Medulla oblongata (tissue), 1 donor: Measurements from ENCODE around the gene RNF169.
"Not testable (repeated sequence)": the region's sequence is repeated elsewhere in the genome, so short reads cannot be mapped to it uniquely, and the experiment has no call there.

Source experiments
- DNase-seq: peaks from one replicate; pipeline ENCODE4 v3.0.0-alpha.2; 2015; ENCODE audit errors: extremely low spot score

The RNF169 gene

DNA sequence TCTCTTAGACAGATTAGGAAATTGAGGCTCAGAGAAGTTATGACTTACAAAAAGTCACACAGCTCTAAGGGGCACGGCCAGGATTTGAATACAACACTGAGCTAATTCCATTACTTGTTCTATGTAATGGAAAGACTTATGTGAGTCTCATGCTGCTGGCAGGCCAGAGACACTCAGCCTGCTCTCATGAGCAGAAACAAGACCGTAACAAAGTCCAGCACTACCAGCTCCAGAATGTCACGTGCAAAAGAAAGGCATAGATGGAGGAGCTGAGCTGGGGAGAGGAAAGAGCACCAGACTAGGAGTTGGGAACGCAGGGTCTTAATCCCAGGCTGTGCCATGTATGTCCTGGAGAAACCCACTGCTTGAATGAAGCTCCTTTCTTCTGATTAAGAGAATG is 19.3 kb upstream of the RNF169 start:
- no peak for DNase-seq

DNA sequence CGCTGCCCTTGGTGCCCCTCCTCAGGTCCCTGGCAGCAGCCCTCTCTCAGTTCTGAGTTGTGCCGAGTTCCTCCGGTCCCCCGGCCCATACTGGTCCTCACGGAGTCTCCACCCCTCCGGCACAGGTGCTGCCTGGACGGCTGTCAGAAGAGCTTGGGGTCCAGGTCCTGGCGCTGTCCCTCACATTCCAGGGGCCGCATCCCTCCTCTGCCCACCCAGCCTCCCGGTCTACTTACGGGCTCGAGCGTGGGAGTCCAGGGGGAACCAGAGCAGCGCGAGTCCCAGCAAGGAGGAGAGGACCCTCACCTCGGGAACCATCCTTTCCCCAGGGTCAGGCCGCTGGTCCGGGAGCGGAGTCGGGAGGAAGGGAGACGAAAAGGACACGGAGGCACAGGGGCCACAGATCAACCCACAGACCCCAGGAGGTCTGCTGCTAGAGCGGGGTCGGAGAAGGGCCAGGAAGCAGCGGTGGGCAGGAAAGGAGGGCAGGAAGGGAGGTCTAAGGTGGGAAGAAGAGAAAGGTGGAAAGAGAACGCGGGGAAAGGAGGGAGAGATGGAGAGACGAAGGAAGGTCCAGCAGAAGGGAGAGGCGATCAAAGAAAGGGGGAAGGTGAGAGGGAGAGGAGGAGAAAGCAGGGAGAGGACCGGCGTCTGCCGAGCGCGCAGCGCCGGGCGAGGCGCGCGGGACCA is 17.9 kb upstream of the RNF169 start:
- DNase-seq, result no peak

DNA sequence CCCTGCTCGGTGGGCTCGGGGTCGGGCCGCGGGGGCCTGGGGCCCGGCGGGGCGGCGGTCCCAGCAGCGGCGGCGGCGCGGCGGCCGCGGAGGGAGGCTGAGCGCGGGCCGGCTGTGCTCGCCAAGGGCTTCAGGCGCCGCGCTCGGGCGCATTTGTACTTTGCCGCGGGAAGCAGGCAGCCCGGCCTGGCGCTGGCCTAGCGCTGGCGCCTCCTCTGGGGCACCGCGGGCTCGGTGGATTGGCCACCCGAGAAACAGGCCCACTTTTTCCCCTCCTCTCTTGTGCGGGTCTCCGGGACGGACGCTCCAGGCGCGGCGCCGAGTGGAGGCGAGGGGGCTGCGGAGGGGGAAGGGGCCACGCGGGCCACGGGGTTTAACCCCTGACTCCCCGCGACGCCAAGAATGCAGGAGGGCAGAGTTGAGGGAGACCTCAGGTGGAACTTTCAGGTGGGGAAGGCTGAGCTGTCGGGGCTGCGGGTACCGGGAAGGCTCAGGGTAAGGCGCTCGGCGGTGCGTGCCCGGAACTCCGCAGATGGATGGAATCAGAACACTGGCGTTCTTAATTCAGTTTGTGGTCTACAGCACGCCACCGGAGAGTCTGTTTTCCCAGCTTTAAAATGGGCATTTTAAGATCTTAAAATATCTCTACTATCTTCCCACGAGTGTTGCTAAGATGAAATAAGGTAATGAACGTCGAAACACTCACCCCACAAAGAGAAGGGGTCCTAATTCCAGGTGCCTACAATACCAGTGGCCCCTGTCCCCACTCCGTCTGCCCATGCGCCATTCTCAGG is 17.2 kb upstream of the RNF169 start, which contains the start of gene CHRDL2:
Gene CHRDL2, minus strand, starts transcription at position 126 of the 794 bp plus-strand sequence. CDS start 538 bp downstream, outside the sequence.
- DNase-seq, result no peak

DNA sequence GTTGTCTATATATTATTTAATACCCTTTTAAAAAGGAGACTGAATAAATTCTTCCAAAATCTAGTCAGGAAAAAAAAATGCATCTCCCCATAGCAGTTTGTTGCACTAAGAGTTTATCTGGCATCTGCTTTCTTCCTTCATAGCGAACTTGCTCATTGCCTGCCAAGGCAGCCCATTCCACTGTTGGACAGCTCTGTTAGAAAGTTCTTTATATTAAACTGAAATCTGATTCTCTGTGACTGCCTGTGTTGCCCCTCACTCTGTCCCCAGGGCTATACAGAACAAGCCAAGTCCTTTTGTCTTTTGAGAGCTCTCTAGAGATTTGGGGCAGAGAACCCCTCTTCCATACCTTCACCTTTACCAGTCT is 14.1 kb upstream of the RNF169 start:
- no peak for DNase-seq

DNA sequence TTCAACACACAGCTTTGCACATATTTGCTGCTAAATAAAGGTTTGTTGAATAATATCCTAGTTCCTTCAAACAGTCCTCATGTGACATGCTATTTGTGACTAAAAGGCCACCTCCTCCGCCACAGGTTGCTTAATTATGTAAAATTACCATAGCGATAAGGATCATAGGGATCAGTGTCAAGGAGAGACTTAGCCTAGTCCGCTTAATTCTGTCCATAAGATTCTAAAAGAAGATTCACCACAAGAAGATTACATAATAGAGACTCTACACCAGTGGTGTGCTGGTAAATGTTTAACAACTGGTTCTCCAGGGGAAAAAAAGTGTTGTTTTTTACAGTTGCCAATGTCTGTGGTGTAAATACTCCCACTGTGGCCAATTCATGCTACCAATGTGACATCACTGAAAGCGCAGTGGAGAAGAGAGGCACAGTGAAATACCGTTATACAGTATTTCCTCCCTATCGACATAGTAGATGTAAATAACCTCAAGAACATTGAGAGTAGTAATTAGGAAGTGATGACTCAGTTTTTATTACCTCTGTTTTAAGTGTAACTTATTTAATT is 13.2 kb upstream of the RNF169 start:
- DNase-seq, result no peak

DNA sequence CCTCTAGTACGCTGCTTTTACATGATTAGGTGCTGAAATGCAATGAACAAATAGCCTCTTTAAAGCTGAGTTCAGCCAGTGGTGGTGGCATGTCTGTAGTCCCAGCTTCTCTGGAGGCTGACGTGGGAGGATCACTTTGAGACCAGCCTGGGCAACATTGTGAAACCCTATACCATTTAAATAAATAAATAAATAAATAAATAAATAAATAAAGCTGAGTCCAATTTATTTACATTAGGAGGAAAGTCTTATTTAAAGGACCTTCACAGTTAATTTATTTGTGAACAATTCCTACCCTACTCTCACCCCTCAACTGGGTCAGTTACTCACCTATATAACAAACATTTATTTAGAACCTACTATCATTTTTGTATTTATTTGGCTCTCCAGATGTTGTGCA is 12.6 kb upstream of the RNF169 start:
- no peak for DNase-seq

DNA sequence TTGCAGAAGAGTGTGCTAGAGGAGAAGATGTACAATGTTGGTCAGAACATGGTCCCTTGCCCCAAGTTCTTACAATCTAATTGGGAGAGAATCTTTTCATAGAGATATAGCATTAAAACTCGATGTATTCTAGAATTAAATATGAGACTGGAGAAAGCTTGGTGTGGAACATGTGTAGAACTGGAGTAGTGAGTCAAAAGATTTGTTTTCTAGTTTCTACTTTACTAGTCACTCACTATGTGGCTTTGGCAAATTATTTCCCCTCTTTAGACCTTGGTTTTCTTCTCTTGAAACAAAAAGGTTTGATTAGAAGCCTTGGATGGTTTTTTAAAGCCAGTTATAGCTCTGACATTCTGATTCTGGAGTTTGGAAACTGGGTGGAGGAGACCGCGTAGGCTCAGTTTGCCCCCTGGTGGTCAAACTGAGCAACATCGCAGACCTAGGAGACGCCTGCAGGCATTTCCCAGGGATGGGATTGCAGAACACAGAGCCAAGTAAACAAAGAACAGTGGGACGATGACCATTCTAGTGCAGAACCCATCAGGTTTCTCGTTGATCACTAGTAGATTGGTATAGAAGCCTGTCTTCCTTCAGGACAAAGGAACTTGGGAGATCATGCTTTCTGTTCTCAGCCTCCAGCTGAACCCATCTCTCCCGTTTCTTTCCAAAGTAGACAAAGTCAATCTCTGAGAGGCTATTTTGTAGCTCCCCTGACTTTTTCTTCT is 8.9 kb upstream of the RNF169 start:
- peak; percentile 76 for DNase-seq

DNA sequence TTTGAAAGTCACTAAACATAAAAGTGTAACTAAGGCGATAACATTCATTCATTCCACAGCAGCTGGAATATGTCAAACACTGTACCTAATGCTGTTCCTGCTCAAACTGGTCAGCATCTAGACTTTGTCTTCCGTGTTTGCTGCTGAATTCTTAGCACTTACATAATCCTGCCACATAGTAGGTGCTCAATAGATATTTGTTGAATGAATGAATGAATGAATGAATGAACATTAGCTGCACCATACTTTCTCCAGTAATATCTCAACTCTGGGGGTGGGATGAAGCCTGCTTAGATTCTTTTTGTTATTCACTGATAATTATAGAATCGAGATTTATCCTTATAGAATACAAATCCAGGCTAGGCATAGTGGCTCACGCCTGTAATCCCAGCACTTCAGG is 6.6 kb upstream of the RNF169 start:
- no peak for DNase-seq

DNA sequence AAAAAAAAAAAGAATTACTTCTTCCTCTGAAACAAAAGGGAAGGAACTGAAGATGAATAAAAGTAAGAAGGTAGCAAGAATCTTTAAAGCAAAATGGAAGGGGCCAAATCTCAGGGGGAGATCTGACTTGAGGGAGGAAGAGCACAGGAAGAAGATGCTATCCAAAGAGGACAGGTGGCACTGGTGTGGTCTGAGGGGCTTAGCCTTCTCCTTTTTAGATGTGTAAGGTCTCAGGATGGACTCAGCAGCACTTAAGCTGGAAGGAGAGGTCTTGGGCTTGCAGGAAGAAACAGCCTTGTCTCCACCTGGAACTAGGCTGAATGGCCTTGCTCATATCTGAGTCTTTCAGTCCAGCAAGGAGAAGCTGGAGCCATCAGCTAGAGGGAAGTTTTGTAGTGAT is 5.0 kb upstream of the RNF169 start:
- DNase-seq, result no peak

DNA sequence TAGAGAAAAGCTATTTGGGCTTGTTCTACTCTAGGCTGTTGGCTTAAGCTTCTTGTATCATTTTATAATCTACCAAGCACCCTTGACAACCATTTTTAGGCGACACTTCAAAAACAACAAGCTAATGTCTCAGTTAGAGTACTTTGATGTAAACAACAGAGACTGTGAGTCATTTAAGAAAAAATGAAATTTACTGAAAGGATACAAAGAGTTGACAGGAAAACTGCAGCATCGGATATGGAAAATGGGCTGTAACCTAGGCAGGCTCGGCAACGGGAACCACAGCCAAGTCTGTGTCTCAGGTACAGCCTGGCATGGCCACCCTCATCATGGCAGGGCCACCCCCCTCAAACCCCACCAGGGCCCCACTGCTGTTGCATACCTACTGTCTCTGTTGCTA is 4.4 kb upstream of the RNF169 start:
- no peak for DNase-seq

DNA sequence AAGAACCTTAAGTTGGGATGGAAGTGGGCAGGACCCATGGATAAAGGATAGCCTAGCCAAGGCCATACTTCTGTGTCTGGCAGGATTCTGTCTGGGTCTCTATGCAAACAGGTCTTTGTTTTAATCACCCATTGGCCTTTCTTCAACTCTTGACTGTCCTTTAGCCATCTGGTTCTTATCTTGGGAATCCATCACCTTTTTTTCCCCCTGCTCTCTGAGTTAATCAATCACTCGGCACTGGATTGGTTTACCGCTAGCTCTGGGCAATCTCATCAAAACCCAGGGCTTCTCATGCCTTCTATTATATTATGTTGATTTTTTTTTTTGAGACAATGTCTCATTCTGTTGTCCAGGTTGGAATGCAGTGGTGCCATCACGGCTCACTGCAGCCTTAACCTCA is 1.8 kb upstream of the RNF169 start:
- no peak for DNase-seq

DNA sequence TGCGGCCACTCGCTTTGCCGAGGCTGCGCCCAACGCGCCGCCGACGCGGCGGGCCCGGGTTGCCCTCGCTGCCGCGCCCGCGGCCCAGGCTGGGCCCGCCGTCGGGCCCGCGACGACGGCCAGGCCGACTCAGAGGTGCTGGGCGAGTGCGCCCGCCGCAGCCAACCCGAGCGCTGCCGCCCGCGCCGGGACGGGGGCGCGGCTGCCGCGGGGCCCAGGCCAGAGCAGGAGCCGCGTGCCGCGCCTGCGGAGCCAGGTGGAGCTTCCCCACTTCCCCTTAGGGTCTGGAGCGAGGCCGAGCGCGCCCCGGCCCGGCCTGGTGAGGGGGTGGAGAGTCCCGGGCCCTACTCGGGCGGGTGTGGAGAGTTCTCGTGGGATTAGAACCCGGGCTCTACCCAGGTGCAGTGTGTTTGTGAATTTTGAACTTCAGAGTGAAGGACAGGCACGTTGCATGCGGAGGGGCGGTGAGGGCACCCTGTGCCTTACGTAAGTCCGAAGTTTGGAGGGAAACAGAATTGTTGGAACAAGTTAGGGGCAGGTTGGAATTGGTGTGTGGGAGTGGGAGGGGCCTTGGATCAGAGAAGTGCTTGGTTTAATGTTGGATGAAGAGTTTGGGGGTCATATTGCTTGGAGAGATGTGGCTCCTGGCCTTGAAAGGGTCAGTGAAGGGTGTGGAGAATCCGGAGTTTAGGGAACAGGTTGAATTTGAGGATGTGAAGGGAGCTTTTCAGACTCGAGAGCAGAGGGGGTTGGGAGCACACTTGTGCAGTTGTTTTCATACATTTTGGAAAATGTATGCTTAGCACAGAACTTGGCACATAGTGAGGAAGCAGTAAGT is 697 bp downstream of the RNF169 start:
- peak; percentile 51 for DNase-seq

DNA sequence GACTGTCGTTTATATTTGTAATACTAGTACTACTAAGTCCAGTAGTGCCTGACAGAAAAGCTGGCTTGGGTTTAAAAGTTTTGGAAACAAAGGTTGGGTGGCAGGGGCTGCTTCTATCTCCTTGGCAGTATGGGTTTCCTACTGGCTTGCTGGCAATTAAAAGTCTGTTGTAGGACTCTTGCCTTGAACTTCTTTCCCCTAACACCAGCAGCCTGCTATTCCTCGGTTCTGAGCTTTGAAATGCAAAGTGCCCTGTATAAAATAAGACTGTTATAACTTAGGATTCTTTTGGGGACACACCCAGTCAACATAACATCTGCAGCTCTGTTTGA is 1.3 kb downstream of the RNF169 start:
- DNase-seq, result peak; percentile 31

DNA sequence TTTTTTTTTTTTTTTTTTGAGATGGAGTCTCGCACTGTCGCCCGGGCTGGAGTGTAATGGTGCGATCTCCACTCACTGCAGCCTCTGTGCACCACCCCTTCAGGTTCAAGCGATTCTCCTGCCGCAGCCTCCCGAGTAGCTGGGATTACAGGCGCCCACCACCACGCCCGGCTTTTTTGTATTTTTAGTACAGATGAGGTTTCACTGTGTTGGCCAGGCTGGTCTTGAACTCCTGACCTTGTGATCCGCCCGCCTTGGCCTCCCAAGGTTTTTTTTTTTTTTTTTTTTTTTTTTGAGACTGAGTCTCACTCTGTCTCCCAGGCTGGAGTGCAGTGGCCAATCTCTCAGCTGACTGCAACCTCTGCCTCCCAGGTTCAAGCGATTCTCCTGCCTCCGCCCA is 1.9 kb downstream of the RNF169 start:
- DNase-seq, result not testable (repeated sequence)

DNA sequence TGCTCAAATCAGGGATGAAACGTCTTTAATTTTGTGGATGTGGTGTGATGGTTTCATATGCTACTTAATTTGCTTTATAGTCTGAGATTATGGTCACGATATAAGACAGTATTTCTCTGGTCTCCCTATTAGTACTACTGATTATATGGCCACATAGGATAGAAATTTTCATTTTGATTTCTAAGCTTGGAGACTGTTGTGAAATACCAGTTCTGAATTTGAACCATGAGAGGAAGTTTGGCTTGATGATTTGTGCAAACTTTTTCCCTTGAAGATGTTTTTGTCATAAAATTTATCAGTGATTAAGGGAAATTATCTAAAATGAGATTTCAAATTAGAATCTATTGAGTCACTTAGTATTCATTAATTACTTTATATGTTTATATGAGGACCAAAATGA is 2.7 kb downstream of the RNF169 start:
- DNase-seq, result no peak

DNA sequence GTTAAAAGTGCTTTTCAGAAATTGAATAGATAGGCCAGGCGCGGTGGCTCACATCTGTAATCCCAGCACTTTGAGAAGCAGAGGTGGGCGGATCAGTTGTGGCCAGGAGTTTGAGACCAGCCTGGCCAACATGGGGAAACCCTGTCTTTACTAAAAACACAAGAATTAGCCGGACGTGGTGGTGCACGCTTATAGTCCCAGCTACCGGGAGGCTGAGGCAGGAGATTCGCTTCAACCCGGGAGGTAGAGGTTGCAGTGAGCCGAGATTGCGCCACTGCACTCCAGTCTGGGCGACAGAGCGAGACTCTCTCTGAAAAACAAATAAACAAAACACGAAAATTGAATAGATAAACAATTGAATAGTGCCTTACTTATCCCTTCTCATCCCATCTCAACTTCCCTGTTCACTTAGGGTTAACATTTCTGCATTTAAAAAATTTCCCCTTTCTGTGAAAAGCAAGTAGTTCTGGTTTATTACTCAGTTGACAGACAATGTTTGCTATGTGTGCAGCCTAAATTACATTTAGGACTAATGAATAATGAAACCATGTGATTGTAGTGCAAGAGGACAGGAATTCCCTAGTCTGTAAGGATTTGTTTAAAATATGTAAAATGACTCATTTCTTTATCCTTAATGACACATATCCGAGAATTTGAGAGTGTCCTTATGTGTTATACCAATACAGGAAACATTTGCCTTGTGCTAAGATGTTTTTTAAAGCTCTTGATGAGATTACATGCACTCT is 6.0 kb downstream of the RNF169 start:
- no peak for DNase-seq

DNA sequence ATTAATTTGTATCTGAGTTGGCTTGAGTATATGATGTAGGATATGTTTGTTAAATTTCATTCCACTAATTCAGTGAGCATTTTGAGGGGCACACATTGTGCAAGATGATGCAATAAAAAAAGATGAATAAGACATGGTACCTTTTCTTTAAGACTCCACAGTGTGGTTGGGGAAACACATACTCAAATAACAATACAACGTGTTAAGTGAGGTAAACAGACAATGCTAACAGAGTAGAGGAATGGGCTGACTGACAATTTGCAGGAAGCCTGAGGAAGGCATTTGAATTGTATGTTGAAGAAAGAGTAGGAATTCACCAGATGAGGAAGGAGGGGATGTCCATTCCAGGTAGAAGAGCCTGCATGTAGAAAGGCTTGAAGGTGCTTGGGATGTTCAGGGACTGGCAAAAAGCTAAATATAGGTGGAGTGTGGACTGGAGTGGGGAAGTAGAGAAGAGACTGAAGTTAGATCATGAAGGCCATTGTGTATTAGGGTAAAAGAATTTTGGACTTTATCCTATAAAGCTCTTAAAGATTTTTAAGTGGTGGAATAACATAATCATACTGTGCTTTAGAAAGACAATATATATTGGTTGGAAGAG is 6.8 kb downstream of the RNF169 start:
- DNase-seq, result no peak

DNA sequence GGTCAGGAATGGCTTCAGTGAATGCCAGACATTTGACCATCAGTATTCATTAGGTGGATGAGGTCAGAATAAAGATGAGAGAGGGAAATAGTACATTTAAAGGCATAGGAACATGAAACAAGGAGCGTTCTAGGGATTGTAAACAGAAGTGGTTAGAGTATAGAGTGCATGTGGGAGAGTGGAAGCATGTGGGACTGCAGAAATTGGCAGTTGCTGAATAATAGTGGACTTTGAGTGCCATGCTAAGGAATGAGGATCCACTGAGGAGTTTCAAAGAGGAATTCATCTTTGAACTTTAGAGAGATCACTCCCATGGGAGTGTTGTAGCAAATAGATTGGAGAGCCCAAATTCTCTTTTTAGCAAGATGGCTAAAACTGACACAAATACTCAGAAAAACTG is 7.9 kb downstream of the RNF169 start:
- DNase-seq, result no peak

DNA sequence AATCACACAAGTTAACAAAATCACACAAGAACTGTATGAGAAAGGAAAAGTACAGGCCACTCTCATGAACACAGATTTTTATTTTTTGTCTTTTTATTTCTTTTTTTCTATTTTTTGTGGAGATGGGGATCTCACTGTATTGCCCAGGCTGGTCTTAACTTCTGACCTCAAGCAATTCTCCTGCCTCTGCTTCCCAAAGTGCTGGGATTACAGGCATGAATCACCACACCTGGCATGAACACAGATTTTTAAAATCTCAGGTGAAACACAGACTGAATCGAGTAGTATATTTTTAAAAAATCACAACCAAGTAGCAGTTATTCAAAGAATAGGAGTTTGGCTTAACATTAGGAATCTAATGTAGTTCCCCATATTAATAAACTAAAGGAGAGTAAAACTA is 18.3 kb downstream of the RNF169 start:
- no peak for DNase-seq

DNA sequence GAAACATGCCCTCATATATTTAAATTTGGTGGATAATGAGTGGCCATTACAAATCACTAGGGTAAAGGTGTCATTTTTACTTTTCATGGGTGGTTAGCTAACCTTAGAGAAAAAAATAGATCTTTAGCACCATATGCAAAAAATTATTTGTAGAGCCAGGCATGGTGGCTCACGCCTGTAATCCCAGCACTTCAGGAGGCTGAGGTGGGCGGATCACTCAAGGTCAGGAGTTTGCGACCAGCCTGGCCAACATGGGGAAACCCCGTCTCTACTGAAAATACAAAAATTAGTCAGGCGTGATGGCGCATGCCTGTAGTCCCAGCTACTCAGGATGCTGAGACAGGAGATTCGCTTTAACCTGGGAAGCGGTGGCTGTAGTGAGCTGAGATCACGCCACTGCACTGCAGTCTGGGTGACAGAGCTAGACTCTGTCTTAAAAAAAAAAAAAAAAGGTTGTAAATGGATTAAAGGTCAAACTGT is 19.6 kb downstream of the RNF169 start:
- DNase-seq, result not testable (repeated sequence)
